Right kidney (tissue), 1 donor: Measurements from ENCODE around the gene PNCK.
A peak's percentile ranks its signal among the peaks of the same experiment; 100 is the strongest.

Experiments used
- DNase-seq: peaks from one replicate; pipeline ENCODE4 v3.0.0-alpha.2; 2016

The PNCK gene

DNA sequence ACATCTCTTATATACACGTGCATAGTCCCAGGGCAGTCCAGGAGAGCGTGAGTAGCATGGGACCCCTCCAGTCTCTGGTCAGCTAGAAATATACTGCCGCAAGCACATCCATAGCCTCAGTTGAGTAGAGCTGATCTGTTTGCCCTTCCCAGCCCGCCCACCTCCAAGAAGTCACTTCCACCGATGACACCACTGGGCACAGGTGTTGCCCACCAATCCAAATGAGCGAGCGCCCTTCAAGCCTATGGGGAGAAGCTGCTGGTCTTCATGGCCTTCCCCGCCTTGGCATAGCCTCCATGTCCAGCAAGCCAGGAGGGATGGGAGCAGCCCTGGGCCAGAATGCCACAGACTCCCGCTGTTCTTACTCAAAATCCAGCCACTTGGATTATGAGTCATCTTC lies 16.5 kb downstream of the PNCK start:
- DNase-seq = no peak

DNA sequence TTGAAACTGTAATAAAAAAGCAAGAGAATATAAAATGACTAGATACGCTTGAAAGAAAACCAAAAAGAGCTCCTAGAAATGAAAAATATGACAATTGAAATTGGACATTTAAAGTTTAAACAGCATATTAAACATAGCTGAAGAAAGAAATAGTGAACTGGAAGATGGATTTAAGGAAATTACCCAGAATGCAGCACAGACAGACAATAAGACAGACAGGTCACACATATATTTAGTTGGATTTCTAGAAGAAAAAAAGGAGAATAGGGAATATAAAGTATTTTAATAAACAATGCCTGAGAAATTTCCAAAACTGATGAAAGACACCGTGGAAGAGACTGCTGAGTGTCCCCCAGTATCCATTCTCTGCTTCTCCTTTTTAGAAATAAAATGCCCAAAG lies 20.1 kb downstream of the PNCK start:
- no peak for DNase-seq

DNA sequence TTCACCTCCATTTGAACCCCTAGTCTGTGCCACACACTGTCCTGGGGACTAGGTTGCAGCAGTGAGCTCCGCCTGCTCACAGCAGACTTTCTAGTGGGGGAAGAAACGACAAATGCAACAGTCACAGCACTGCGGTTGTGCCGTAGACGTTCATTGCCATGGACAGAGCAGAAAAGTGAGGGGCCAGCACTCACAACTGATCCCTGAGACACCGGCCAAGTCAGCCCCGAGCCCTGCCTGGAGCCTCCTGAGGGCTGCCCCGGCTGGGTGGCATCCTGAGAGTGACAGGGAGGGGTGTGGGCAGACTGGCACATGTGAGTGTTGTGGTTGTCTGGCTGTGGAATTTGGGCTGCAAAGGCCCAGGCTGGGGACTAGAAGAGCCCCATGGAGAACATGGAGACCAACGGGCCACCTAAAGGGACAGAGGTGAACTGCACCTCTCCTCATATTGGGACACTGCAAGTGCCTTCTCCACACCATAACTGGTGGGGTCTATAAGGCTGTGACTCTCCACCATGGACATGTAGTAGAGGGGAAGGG lies 22.0 kb downstream of the PNCK start:
- no peak for DNase-seq

DNA sequence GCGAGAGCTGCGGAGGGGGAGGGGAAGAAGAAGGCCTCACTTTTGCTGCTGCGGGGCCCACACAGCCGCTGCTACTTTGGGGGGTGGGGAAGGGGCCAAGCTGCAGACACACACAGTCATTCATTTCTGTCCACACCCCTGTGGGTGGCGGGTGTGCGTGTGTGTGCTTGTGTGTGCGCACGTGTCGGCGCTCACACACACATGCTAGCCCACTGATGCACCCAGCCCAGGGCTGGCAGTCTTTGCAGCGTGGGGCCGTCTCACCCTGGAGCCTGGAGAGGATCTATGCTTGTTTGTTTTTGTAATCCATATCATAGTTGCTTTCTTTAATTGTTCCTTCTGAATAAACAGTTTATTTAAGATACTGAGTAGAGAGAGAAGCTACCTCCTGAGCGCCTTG lies 22.7 kb downstream of the PNCK start:
- DNase-seq = no peak

DNA sequence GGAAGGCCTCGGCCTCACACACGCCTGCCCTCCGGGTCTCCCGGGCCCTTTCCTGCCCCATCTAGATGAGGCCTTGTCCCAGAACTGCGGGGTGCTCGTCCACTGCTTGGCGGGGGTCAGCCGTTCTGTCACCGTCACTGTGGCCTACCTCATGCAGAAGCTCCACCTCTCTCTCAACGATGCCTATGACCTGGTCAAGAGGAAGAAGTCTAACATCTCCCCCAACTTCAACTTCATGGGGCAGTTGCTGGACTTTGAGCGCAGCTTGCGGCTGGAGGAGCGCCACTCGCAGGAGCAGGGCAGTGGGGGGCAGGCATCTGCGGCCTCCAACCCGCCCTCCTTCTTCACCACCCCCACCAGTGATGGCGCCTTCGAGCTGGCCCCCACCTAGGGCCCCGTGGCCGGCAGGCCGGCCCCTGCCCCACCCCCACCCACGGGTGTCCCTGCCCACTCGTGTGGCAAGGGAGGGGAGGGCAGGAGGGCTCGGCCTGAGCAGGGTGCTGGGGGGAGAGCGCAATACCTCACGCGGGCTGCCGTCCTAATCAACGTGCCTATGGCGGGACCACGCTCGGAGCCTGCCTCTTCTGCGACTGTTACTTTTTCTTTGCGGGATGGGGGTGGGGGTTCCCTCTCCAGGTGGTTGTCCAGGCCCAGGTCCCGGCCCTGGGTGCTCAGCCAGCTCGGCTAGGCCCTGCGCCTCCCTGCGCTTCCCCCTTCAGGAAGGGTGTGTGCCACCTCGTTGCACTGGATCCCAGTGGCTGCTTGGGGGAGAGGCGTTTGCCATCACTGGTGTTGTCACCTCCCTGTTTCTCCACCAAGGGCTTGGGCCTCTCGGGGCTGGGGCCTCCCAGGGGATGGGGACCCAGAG lies 23.5 kb downstream of the PNCK start:
- no peak for DNase-seq

DNA sequence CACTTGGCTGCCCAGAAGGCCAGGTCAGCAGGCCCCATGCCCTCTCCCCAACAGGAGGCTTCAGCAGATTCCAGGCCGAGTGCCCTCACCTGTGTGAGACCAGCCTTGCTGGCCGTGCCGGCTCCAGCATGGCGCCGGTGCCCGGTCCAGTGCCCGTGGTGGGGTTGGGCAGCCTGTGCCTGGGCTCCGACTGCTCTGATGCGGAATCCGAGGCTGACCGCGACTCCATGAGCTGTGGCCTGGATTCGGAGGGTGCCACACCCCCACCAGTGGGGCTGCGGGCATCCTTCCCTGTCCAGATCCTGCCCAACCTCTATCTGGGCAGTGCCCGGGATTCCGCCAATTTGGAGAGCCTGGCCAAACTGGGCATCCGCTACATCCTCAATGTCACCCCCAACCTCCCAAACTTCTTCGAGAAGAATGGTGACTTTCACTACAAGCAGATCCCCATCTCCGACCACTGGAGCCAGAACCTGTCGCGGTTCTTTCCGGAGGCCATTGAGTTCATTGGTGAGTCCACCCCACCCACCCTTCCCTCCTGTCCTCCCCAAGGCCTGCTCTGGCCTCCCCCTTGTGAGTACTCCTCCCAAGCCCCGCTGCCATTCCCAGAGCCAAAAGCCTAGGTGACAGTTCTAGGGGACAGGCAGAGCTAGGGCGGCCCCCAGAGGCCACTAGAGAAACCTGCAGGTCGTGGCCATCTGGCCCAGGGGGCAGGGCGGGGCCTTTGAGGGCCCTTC lies 24.3 kb downstream of the PNCK start:
- no peak for DNase-seq

DNA sequence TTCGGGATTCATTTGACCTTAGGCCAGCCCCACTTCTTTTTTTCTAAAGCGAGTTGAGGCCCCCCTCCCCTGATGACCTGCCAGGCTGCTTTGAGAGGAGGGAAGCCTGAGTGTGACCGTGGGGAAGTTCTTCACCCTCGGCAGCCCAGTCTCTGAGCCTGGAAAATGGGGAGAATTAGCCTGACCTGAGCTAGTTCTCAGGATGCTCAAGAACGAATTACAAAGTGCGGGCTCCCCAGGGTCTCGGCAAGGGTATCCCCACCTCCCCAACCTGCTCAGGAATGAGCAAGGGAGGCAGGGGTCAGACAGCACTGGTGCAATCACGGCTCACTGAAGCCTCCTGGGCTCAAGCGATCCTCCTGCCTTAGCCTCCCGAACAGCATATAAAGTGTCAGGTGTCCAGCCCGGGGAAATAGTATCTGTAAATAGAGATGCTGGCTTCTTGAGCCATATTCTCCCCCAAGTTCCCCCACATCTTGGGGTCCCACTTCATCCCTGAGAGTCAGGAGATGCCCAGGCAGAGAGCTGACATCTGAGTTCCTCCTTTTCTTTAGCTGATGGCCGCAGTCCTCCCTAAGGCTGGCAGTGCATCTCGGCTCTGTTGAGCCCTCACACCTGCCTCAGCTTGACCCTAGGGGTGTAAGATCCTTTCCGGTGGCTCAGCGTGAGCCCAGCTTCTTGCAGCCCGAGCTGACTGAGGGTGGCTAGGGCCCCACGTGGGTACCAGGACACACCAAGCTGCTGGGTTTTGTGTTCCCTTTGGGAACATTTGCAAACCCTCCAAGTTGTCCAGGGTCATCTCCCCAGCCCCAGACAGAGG lies 25.0 kb downstream of the PNCK start:
- DNase-seq = no peak

DNA sequence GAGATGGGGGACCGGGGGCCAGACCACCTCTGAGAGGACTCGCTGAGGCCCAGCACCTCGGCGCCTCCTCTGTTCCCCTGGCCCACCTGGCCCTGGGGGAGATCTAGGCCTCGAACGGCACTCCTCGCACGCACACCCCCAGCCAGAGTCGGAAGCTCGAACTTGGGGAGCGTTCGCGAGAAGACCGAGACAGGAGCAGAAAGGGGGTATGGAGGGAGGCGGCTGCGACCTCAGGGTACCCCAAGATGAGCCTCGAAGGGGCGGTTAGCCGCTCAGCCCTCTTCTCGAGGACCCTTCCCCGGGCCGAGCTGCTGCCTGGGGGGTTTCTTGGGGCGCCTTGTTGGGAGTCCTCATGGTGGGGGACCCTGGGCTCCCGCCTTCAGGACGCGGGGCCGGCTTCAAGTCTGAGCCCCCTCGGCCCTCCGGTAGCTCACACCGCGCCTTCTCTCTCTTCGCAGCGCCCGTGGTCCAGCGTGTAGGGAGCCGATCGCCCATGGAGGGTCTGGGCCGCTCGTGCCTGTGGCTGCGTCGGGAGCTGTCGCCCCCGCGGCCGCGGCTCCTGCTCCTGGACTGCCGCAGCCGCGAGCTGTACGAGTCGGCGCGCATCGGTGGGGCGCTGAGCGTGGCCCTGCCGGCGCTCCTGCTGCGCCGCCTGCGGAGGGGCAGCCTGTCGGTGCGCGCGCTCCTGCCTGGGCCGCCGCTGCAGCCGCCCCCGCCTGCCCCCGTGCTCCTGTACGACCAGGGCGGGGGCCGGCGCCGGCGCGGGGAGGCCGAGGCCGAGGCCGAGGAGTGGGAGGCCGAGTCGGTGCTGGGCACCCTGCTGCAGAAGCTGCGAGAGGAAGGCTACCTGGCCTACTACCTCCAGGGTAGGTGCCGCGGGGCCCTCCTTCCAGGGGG lies 25.9 kb downstream of the PNCK start:
- peak; percentile 42 for DNase-seq

DNA sequence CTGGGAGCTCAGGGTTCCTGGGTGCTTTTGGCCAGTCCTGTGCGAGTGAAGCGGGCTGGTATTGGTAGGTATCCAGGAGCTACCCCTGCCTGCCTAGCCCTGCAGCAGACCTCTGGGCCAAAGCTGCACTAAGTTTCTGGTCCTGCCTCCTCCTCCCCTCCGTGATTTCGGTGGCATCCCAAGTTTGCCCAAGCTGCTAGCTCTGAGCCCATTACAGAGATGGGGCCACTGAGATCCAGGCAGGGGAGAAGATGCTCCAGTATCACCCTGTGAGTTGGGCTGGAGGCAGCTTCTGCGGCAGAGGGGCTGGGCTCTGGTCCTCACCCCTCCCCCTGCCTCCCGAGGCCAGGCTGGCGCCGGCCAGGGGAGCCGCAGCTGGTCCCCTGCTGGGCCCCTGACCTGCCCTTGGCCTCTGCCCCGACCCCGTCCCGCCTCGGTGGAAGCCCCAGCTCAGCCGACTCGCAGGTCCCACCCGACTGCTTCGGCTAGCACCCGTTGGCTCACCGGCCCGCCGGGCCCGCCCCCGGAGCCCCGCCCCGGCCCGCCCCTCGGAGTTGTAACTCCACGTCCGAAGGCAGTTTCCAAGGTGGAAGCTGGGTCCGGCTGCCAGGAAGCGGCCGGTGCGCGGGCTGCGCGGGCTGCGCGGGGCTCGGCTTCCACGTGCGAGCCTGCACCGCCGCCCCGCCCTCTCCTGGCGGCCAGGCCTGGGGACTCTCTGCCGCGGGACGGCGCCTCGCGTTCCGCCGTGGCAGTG lies 26.8 kb downstream of the PNCK start, which contains the start of gene DUSP9:
Gene DUSP9, plus strand, starts transcription at position 584 of the 754 bp plus-strand sequence. CDS start 751 bp downstream, outside the sequence.
- DNase-seq = no peak

DNA sequence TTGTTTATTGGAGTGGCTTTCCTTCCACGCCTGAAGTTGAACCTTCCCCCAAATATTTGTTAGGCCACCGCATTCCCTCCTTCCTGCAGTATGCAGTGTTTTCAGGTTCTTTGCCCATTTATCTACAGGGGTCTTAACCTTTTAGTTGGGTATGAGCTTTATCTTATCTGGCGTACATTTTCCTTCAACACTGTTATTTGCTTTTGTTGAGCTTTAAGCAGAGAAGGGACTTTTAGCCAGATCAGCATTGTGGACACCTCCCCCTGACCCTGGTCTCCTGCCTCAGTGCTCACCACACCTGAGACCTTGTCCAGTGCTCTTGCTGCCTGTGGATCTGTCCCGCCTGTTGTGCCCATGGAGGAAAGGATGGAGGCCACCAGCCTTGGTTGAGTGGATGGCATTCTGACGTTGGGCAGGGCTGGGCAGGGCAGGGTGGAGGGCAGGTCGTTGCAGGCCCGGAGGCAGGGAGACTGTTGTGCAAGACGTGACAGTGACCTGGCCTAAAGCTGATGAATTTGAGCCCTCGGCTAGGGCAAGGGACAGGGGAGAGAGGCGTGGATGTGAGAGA lies 27.6 kb downstream of the PNCK start:
- no peak for DNase-seq

DNA sequence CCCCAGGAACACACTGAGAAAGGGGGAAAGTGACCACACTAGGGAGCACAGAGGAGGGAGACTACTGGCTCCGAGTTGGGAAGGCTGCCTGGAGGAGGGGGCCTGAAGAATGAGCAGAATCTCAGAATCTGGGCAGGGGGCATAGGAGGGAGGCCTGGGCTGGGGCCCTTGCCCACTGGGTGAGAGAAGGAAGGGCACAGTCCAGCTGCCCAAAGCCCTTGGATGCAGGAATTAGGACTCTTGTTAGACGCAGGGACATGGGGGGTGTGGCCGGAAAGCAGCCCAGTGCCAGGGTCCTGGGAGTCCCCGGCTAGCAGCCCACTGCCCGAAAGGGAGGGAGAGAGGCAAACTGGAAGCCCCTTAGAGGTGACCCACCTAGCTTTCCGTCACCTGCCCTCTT lies 28.5 kb downstream of the PNCK start:
- DNase-seq = no peak

DNA sequence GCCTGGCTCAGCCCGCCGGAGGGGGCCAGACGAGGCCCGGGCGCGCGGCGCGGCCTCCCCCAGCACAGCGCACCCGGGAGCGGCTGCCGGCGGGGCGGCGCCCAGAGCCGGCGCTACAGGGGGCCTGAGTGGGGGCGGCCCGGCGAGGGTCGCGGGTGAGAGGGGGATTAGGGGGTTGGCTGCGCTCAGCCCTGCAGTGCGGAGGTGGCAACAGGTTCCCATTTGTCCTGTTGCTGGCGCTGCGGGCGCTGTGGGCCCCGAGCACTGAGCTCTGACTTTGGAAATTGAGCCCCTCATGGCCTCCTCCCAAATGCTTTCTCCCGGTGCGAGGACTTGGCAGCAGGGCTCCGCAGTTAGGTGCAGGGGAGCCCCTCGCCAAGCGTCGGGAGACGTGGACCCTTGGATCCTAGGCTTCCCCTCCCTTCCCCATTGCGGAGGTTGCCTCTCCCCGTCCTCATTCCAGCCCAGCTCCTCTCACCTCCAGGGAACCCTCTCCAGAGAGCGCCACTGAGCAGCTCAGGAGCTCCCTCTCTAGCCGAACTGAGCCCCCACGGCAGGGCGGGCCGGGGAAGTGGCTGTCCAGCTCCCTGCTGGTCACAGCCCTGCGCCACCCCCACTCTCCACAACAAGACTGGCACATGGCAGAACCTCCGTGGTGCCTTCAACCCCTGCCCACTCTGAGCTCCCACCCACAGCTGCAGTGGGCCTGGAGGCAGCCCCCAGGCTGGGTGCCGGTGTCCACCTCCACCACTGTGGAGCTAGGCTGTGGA lies 29.1 kb downstream of the PNCK start:
- DNase-seq = no peak

DNA sequence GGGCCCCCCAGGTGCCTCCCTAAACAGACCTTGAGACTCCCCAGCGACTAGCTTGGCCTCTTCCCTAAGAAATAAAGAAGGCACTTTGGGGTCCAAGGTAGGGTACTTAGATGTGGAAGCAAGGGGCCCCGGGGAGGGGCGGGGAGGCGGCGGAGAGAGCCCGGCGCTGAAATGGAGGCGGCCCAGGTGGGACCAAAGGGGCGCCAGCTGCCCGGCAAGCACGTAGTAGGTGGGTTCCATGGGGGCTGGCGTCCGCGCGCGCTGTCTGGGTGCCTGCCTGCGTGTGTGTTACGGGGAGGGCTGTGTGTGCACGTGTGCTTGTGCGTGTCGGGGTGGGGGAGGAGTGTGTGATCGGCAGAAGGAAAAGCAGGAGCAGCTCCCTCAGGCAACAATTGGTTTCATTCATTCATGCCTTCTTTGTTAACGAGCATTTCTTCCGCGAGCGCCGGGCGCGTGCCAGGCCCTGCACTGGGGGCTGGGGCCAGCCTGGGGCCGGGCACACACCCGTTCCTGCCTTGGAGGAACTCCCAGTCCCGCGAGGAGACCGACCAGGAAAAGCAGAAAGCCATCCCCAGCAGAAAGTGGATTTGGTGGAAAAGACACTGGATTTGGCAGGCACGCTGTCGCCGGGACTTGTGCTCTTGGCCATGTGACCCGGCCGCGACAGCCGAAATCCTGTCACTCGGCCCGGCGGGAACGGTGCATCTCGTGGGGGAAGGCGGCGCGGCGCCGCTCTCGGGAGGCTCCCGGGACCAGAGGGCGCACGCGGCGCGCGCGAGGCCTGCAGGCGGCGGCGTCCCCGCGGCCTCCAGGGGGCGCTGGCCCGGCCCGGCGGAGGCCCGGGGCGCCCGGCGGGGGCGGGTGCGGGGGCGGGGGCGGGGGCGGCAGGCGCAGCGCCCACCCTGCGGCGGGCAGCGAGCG lies 29.9 kb downstream of the PNCK start:
- no peak for DNase-seq

DNA sequence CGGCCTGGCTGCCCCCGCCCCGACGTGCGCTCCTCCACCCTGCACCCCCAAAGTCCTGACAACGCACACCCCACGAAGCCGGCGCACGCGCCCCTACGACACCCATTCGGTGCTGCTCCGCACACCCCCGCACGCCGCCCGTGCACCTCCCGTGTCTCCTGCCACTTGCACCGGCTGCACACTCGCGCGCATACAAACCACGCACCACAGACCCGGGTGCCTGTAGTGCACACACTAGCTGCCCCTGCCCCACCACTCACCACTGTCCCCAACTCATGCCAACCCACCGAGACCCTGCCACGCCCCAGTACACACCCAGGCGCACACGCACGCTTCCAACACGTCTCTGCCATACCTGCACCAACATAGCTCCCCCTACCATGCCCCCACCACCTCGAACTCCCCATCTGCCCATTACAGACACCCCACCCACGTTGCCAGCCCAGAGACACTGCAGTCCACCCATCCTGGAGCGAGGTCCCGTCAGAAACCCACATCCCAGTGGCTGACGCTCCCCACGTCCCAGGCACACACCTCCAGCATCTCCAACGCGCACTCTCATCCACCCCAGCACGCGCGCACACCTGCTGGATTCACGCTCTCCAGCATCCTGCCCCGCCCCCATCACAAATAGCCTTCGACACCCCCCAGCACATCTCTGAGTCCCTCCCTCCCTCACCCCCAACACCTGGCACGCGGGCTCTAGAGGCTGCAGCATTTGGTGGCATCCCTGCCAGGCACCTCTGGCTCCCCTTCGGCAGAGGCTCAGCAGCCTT lies 30.8 kb downstream of the PNCK start:
- DNase-seq = no peak

DNA sequence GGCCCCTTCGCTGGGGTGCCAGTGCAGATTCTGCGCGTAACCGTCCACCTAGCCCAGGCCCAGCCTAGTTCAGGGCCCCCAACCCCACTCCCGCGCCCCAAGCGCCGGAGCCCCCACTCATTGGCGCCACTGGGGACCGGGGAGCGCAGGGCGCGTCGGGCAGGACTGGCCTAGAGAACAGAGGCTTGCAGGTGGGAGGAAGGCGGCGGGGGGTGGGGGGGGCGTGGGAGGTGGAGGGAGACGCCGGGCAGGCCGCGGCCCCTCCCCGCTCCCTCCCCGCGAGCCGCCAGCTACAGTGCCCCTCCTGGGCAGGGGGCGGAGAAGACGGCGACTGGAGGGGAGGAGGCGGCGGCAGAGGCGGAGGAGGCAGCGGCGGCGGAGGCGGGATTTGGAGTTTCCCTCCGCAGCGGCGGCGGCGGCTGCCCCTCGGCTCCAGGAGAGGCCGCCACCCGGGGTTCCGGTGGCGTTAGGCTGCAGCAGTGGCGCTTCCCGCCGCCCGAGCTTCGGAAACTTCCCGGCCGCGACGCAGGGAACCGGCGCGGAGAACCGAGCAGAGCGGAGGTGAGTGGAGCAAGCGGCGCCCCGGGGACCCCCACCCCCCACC lies 31.5 kb downstream of the PNCK start:
- DNase-seq = no peak

DNA sequence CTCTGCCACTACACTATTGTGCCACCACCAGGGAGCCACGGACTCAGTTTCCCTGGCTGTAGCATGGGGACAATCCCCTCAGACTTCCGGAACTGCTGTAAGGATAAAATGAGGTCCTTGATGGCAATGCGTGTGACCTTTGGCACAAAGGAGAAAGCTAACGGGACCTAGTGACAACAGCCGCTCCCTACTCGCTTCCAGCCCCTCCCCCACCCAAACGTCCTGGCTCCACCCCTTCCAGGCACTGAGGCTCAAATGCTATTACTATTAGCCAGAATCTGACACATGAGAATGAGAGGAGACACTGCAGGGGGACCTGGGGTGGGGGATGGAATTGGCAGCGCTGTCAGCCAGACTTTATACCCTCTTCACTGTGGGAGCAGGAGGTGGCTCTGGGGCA lies 32.0 kb downstream of the PNCK start:
- DNase-seq = no peak
